GM12864 (cell line): Measurements from ENCODE around the gene TCF7L2.

Experiments used
- DNase-seq: peaks from one replicate; pipeline ENCODE4 v3.0.0-alpha.2; 2011; ENCODE audit warnings: low read depth
- H3K4me3 ChIP-seq: 2 replicates; pipeline ENCODE4 v1.5.1; 2011; ENCODE audit warnings: mild to moderate bottlenecking, low read depth, low read length, control low read depth
- CTCF ChIP-seq: IDR thresholded peaks from 2 replicates; pipeline ENCODE4 v1.5.1; 2011; ENCODE audit warnings: low read depth, mild to moderate bottlenecking, moderate library complexity, low read length, control low read depth, inconsistent platforms; ENCODE audit errors: missing control alignments

Gene TCF7L2

GRCh38 chr10:113041324-113041723, 91.3 kb downstream of the TCF7L2 start:
- no peak for TF ChIP-seq CTCF
- no peak overlapping the region for H3K4me3 ChIP-seq
- DNase-seq: no peak

- DNase-seq: no peak
- no peak overlapping the region for H3K4me3 ChIP-seq
- TF ChIP-seq CTCF: no peak
Observed at GRCh38 chr10:113041841-113042750, 92.0 kb downstream of the TCF7L2 start.

- no peak overlapping the region for H3K4me3 ChIP-seq
- DNase-seq: no peak
- TF ChIP-seq CTCF: no peak
Observed at GRCh38 chr10:113042868-113043267, 92.8 kb downstream of the TCF7L2 start.

GRCh38 chr10:113044016-113044755, 94.1 kb downstream of the TCF7L2 start:
- DNase-seq: no peak
- H3K4me3 ChIP-seq: no peak overlapping the region
- no peak for TF ChIP-seq CTCF

DNA sequence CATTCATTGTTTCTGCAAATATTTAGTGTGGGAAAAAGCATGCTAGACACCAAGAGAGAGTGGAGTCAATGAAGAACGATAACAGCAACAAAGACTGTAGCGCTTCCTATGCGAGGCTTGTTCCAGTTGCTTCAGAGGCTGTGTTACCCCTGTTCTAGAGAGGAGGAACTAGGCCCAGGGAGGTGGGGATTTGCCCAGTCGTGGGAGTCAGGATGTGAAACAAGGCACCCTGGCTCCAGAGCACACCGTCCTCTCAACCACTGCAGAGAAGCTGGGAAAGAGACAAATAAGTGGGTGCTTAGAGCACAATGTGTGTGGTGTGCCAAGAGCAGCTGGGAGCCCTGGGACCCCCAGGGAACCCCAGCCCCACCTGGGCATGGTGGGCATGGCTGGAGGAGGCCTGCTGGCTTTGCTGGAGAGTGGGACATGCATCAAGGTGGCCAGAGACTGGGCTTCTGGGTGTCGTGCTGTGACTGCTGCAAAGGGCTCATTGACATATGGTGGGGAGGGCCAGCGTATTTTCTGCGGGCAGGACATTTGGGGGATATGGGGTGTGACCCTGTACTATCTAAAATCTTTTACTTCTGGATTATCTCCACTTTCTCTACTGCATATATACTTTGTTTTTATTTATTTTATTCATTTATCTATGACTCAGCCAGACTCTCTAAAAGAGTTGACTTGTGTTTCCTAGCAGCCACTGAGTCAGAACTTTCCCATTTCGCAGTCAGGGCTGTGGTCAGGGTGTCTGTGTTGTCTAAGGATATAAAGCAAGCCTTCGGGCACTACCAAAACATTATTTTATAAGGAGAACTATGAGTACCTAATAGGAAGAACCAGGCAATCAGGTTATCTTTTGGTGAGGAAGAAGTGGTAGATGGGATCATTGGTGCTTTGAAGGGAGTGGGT, 95.4 kb downstream of the TCF7L2 start:
- TF ChIP-seq CTCF: no peak
- no peak overlapping the region for H3K4me3 ChIP-seq
- no peak for DNase-seq

- DNase-seq: no peak
- H3K4me3 ChIP-seq: no peak overlapping the region
- TF ChIP-seq CTCF: no peak
Observed at GRCh38 chr10:113047151-113047550, 97.1 kb downstream of the TCF7L2 start.
